Nephron progenitor cell (in vitro differentiated cells): ENCODE data around the gene ARHGEF4.
"Not testable (repeated sequence)": the region's sequence is repeated elsewhere in the genome, so short reads cannot be mapped to it uniquely, and the experiment has no call there.

Source experiments
- DNase-seq: peaks from one replicate; pipeline ENCODE4 v3.0.0; 2021
- H3K27ac Mint-ChIP-seq: 2 replicates; pipeline ENCODE4 v1.8.0; 2021; ENCODE audit warnings: mild to moderate bottlenecking, moderate library complexity, mixed read lengths
- H3K27me3 Mint-ChIP-seq: 2 replicates; pipeline ENCODE4 v1.8.0; 2021; ENCODE audit warnings: mild to moderate bottlenecking, low read depth, mixed read lengths; ENCODE audit not compliant: poor library complexity
- H3K36me3 Mint-ChIP-seq: 2 replicates; pipeline ENCODE4 v1.8.0; 2021; ENCODE audit warnings: low read depth, mixed read lengths
- H3K4me1 Mint-ChIP-seq: 2 replicates; pipeline ENCODE4 v1.8.0; 2021; ENCODE audit warnings: mixed read lengths
- H3K4me3 Mint-ChIP-seq: 2 replicates; pipeline ENCODE4 v1.8.0; 2021; ENCODE audit warnings: mild to moderate bottlenecking, moderate library complexity, mixed read lengths
- H3K9me3 Mint-ChIP-seq: 2 replicates; pipeline ENCODE4 v1.8.0; 2021; ENCODE audit warnings: mild to moderate bottlenecking, moderate library complexity, mixed read lengths
- TF ChIP-seq, protein P1 (sequence below): fragments of 200-600 bp; sonication (generic); IDR thresholded peaks from 2 replicates; pipeline ENCODE4 v1.5.0; 2021; ENCODE audit warnings: antibody characterized with exemption

Gene ARHGEF4

DNA sequence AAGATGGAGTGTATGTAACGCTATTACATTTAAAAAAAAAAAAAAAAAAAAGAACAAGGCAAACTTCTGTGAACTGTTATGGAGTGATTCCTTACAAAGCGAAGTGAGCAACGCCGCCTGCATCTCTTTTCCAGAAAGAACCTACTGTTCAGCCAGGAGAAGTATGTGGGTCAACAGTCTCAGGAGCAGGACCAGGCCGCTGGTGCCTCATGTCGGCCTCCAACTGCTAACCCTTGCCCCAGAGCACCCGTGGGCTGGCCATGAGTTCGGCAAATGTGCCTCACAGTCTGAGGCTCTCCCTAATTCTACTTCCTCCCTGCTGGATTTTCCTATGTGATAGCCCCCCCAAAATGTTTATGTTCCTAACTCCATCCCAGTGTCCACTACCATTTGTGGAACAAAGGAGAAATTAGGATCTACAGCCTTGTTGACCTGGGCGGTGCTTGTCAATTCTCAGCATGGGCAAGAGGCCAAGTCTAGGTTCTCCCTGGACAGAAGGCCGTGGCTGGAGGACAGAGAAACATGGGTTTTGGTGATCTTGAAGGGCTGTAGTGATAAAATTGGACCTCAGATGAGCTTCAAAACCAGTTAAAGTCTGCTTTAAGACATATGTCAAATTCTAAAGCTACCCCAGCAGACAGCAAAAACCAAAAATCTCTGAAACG, 240.6 kb downstream of the ARHGEF4 start:
- no peak overlapping the region for H3K4me3 Mint-ChIP-seq
- H3K9me3 Mint-ChIP-seq: no peaks in the 10 kb centered on the region
- H3K27ac Mint-ChIP-seq: peak overlapping the region; percentile 7
- peaks cover 27% of the 10 kb centered on the region for H3K4me1 Mint-ChIP-seq
- TF ChIP-seq, protein P1, sequence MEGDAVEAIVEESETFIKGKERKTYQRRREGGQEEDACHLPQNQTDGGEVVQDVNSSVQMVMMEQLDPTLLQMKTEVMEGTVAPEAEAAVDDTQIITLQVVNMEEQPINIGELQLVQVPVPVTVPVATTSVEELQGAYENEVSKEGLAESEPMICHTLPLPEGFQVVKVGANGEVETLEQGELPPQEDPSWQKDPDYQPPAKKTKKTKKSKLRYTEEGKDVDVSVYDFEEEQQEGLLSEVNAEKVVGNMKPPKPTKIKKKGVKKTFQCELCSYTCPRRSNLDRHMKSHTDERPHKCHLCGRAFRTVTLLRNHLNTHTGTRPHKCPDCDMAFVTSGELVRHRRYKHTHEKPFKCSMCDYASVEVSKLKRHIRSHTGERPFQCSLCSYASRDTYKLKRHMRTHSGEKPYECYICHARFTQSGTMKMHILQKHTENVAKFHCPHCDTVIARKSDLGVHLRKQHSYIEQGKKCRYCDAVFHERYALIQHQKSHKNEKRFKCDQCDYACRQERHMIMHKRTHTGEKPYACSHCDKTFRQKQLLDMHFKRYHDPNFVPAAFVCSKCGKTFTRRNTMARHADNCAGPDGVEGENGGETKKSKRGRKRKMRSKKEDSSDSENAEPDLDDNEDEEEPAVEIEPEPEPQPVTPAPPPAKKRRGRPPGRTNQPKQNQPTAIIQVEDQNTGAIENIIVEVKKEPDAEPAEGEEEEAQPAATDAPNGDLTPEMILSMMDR: no peak
- peaks cover 84% of the 10 kb centered on the region for H3K36me3 Mint-ChIP-seq
- H3K27me3 Mint-ChIP-seq: no peaks in the 10 kb centered on the region
- DNase-seq: no peak

DNA sequence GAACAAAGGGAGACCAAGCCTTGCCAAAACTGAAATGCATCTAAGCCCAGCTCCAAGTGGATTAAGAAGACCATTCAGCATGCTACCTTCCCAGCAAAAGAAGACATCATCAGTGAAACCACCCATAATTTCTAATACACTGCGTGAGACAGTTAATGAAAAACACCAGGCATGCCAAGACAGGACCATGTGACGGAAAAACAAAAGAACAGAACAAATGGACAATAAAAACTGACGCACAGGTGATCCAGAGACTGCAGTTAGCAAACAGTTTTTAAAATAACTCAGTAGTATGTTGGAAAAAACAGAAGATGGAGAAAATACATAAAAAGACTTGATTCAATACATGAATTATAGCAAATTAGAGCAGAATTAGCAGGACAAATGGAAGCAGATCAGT, 241.3 kb downstream of the ARHGEF4 start:
- H3K36me3 Mint-ChIP-seq: peaks cover 90% of the 10 kb centered on the region
- DNase-seq: no peak
- H3K9me3 Mint-ChIP-seq: no peaks in the 10 kb centered on the region
- peak overlapping the region; percentile 7 for H3K27ac Mint-ChIP-seq
- no peak overlapping the region for H3K4me3 Mint-ChIP-seq
- TF ChIP-seq, protein P1: no peak
- no peaks in the 10 kb centered on the region for H3K27me3 Mint-ChIP-seq
- H3K4me1 Mint-ChIP-seq: peaks cover 27% of the 10 kb centered on the region

DNA sequence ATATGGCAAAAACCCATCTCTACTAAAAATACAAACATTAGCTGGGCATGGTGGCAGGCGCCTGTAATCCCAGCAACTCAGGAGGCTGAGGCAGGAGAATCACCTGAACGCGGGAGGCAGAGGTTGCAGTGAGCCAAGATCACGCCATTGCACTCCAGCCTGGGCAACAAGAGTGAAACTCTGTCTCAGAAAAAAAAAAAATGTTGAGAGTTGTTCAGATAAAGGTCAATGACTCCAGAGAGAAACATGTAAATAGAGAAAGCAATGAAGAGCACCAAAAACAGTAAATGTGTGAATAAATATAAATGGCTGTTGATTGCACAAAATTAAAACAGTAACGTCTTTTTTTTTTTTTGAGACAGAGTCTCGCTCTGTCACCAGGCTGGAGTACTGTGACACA, 243.2 kb downstream of the ARHGEF4 start:
- peaks cover 25% of the 10 kb centered on the region for H3K4me1 Mint-ChIP-seq
- not testable (repeated sequence) for H3K27ac Mint-ChIP-seq, DNase-seq, H3K9me3 Mint-ChIP-seq, H3K4me3 Mint-ChIP-seq, H3K27me3 Mint-ChIP-seq
- peaks cover 83% of the 10 kb centered on the region for H3K36me3 Mint-ChIP-seq

DNA sequence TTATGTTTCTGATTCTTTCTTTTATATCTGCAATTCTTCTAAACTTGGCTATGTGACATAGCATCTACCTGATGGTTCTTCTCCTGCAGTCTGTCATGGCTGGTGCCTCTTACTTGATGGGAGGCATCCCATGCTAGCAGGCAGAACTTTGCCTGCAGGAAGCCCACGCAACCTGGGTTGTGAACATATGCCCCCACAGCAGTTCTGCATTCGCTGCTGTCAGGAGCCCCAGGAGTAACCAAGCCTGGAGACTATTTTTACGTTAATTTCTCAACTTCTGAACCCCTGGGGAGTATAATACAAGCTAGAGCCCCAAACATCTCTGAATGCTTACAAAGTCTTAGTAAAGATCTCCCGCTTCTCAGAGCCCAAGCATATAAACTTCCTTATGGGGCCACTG, 244.5 kb downstream of the ARHGEF4 start:
- no peaks in the 10 kb centered on the region for H3K27me3 Mint-ChIP-seq
- TF ChIP-seq, protein P1: no peak

DNA sequence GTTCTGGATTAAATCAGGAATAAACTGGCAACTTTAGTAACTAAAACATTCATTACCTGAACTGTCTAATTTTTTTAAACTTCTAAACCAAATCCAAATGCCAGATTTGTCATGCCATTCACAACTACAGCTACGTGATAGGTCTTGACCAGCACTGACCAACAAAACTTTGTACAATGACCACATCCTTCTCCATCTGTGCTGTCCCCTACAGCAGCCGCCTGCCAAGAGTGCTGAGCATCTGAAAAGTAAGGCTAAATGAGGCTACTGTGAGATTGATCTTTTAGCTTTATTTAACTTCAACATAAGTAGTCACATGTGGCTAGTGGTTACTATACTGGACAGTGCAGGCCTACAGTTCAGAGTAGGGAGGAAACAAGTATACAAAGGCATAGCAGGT, 248.9 kb downstream of the ARHGEF4 start:
- no peak for DNase-seq
- TF ChIP-seq, protein P1: no peak
- Mint-ChIP-seq H3K4me1 (no peaks in the 10 kb centered on the region), H3K4me3 (no peak overlapping the region), H3K27me3 (peaks cover 4% of the 10 kb centered on the region), H3K36me3 (peaks cover 86% of the 10 kb centered on the region), H3K27ac (no peak overlapping the region), H3K9me3 (peaks cover 10% of the 10 kb centered on the region)

More for the DNA sequence above, 244.5 kb downstream of the ARHGEF4 start:
- Mint-ChIP-seq H3K36me3 (peaks cover 84% of the 10 kb centered on the region), H3K4me1 (peaks cover 13% of the 10 kb centered on the region), H3K4me3 (no peak overlapping the region), H3K9me3 (peaks cover 10% of the 10 kb centered on the region), H3K27ac (no peak overlapping the region)
- DNase-seq: no peak

DNA sequence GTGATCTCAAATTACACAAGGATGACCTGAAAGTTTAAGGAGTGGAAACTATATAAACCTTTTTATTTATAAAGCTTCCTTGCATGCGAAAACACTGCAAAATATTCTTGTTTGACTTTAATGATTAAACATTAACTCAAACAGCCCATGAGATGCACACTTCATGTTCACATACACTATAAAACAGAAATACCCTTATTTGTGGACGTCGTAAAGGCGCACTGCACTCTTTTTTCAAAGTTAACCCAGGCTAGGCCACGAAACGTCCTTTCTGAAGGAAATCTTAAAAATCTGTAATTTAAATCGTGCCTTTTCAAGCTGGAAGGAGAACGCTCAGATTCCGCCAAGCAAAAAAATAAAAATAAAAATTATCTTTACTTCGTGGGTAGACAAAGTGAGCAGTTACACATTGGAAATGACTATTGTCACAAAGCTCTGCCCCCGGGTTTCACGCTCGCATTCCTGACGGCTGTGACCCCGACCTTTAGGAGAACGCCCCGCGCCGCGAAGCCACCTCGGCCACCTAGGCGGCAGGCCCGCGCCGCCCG, 255.8 kb downstream of the ARHGEF4 start:
- DNase-seq: no peak
- Mint-ChIP-seq H3K4me3 (peak overlapping the region; percentile 87), H3K27me3 (no peaks in the 10 kb centered on the region), H3K4me1 (peaks cover 14% of the 10 kb centered on the region), H3K9me3 (no peaks in the 10 kb centered on the region), H3K36me3 (peaks cover 40% of the 10 kb centered on the region), H3K27ac (peak overlapping the region; percentile 91)
- TF ChIP-seq, protein P1: no peak
